SHP77 treated with DMSO at 0.1 percent for 48 hours (cell line): Measurements from ENCODE around the gene CTBP2.

Source experiments
- DNase-seq: peaks from one replicate; lab custom pipeline; 2025; lab: John Stamatoyannopoulos, UW

Gene CTBP2

DNA sequence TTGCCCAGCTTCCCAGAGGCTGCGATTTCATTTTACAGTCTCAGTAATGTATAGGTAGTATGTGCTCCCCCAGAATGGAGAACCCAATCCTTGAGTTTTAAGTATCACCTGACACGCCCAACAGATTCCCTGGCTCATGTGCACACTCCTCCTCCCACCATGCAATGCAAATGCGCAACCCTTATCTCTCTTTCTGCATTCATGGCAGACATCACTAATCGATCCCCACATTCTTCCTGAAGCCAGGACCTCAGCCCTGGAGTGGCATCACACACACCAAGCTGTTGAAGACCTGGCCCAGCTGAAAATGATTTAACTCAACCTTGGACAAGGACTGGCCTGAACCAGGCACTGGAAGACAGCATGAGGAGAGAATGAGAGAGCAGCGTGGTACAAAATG lies 150.0 kb downstream of the CTBP2 start:
- no peak for DNase-seq

GRCh38 chr10:125009661-125010161 lies 150.7 kb downstream of the CTBP2 start:
- DNase-seq: no peak

DNA sequence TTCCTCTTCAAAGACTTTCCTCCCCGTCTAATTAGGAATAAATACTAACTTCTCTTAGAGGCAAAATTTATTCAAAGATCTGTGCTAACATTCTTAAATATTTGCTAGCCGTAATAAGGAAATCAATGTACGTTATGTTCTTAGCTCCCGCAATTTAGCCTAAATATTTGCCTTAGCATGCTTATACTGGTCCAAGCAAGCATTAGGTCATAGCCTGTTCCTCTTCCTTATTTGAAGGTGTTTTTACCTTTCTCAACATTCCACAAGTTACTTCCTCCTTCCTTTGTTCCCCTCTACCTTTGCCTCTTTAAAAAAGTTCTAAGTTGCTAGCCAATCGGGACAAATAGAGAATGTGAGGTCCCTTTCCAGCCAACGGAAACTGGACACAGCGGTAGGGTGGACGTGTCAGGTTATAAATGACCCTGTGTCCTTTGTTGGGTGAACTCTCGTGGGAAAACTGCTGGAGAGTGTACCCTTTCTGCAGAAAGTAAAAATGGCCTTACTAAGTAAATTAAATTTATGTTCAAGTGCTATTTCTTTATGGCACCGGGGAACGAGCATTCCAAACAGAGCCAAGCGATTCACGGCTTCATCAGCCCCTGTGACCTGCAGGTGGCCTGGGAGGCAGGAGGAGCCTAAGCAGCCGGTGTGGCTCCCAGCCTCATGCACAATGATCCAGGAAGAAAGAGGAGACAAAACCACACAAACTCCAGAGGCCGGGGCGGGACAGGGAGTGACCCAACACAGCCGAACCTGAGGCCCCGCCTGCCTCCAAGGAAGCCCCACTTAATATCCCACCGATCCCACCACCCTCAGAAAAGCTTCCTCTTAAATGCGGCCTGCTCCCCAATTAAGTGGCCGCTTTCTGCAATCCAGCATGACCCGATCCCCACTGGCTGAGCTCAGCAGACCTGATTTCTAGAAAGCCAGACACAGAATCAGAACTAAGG lies 151.4 kb downstream of the CTBP2 start:
- no peak for DNase-seq

- no peak for DNase-seq
These were observed 152.9 kb downstream of the CTBP2 start for GRCh38 chr10:125007436-125007835.

- DNase-seq: no peak
These were observed 153.4 kb downstream of the CTBP2 start for GRCh38 chr10:125006921-125007426.

GRCh38 chr10:125006188-125006680 lies 154.1 kb downstream of the CTBP2 start:
- DNase-seq: no peak

DNA sequence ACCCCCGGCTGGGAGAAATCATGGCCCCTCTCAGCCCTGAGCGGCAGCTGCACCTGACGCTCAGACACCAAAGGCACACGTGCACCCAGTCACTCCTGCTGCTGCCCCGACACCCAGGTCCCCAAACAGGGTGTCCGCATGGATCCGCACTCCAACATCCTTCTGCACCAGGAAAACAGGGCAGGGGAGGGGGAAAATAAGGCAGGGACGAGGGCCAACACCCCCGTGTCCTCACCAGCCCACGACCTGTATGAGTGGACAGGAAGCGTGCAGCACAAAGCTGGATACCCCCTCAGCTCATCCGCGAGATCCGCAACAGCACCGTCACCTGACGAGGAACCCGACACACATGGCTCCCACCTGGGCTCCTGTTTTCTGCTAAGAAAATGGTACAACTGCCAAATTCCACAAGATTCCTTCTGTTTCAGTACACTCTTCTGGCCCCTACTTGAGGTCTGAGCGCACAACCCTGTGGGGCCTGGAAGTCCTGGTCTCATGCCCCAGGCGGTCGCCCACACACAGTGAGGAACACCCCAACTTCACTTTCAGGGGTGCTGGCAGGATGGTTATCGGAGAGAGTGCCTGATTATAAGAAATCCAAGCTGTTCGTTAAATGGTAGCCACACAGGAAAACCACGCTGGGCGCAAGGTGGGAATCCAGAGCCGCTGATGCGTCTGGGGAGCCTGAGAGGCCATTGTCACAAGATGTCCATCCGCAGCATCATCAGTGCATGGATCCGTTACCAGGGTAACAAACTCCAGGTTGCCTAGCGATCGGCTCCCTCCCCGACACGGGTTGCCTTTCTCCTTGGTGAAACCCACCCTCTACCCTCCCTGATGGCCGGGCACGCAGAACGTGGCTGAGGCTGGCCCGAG lies 154.8 kb downstream of the CTBP2 start:
- no peak for DNase-seq

DNA sequence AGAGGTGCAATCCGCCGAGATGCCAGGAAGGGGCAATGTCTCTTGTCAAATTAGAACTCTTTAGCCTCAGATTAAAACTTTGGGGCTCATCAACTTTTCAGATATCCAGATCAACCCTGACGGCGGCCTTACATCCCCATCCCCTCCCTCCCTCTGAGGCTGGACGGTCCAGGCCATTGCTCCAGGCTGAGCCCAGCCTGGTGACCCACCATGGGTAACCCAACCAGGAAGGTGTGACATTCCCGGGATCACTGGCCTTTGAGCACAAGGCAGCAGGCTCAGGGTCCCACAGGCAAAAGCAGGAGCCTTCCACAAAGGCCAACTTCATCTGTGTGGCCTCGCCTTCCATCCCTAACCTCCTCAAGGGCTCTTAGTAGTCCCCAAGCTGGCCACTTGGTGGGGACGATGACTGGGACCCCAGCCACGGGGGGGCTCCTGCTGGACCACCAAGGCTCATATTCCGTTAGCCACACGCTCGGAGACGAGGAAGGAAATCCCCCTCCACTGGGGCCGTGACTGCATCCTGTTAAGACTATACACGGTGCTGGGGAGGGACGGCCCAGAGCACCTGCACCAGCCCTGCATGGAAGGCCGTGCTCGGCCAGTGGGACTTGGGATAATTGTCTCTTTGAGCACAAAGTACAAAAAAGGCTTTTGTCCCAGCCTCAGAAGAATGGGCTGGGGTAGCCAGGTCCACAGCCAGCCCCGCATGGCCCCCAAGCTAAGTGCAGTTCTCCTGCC lies 155.6 kb downstream of the CTBP2 start:
- DNase-seq: no peak

DNA sequence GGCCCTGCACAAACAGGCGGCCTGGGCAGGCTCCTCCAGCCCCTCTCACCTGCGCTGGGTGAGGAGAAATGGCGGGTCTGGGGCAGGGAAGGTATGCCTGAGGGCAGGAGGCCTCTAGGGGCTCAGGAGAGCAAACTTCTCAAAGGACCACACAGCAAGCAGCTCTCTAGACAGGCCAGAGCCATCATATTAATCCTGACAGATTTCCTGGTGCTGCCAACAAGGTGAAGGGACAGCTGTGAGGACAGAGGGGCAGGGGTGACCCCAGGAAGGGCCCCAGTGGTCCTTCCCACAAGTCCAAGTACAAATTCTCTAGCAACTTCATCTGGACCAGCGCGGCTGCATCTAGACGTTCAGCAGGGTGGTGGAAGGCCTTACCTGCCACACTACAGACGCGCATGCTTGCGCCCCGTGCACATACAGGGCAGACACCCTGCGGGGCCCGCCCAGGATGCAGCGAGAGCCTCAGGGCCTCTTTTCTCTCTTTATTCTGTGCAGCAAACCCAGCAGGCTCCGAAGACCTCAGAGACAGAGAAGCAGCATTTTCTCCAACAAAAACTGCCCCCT lies 156.4 kb downstream of the CTBP2 start:
- DNase-seq: no peak

DNA sequence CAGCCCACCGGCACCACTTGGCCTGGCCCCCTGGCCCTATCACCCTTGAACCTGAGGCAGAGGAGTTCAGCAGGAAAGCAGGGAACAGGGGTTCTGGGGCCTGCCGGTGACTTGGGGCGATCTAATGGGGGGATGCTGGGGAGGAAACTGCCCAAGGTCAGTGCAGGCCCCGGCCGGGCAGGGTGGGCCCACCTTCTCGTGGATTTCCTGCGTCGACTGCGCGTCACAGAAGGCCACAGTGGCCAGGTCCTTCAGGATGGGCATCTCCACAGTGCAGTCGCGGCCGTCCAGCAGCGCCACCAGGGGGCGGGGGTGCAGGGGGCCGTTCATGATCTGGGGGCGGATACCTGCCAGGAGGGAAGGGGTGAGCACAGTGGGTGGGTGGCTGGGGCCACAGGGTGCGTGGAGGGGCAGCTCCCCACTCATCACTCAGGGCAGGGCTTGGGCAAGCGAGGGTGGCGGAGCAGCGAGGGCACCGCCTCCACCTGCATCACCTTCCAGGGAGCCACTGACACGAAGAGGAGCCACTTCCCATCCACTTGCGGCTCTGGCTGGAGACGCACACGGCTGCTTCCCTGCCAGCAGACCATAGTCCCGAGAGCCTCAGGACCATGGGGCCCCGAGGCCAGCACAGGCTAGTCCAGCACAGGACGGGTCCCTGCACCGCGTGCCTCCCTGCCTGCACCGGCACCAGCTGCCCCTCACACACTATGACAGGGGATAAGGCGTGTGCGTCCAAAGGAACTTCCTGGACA lies 157.0 kb downstream of the CTBP2 start:
- no peak for DNase-seq

GRCh38 chr10:125002423-125003145 lies 157.8 kb downstream of the CTBP2 start:
- DNase-seq: no peak

DNA sequence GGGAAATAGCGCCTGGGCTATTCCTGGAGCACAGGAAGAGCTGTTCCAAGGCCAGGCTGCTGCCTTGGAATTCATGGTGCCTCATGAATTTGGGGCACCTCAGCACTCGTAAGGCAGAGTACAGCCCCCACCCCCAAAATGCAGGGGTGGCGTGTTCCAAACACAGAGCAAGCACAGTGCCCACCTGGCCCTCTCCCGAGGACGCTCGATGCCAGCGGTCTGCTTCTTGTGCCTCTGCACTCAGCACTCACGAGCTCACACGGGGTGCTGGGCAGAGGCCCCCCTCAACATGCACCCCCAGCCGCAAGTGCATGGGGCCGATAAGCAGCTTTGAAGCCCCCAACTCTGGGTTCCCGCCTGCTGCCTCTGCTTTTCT lies 158.3 kb downstream of the CTBP2 start:
- no peak for DNase-seq

- no peak for DNase-seq
These were observed 158.9 kb downstream of the CTBP2 start for GRCh38 chr10:125001313-125002046.

GRCh38 chr10:125000366-125001312 lies 159.7 kb downstream of the CTBP2 start:
- no peak for DNase-seq

DNA sequence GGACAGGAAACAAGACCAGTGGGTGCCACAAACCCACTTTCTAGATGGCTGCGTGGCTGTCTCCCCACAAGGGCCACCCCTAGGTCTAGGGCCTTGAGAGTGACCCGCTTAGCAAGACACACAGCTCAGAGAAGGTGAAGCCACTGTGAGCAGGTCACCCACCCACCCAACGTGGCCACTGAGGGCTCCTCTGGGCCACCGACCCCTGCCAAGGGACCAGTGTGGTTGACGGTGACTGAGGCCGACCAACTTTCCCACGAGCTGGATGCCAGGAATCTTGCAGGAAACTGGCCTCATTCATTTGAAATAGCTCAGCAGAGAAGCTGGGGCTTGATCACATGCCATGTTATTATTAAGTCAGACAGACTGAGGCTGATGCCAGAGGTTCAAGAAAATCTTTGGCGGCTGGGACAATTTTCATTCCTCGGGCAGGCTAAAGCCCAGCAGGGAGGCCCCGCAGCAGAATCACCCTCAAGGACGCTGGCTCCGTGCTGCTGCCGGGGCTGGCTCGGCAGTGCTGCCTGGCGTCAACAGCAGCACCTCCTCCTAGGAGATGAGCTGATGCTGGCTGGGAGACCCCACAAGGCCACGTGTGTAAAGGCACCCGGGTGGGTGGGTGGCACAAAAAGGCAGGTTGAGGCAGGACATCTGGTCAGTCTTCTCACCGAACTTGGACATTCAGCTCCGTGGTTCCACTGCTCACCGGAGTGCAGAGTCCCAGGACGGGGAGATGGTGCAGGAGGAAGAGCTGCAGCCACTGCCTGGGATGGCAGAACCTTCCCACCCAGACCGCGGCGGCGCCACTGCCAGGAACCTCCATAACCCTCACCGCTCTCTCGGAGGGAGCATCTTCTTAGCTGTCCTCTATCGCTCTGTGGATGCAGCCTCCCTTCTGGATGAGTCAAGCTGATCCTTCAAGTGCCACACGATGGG lies 160.7 kb downstream of the CTBP2 start:
- no peak for DNase-seq

DNA sequence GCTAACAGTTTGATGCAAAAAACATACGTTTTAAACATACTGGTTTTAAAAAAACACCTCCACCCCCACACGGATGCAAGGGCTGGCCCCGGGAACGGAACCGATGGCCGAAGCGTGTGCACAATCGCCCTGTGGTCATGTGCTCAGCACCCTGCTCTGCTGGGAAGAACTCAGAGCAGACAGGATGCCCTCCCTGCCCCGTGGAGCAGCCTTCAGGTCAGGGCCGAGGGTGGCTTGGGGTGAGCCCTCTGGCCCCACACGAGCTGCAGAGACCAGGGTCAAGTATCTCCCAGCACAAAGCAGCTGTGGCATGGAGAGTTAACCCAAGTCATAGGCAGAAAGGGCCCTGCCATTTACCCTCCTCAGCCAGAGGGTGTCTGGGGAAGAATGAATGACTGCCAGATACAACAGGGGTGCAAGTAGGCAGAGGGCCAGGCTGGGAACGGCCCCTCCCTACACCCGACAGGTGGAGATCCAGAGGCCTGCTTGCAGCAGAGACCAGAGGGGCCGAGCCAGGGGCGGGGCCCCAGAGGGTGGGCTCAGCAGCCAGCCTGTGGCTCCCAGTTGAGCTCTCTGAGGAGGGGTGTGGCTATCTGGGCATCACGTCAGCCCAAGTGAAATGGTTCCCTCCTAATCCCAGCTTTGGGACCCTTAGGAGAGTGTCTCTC lies 161.6 kb downstream of the CTBP2 start:
- no peak for DNase-seq
